SK-N-SH (cell line): ENCODE data around the gene NCKAP5. TPM values are rescaled to one million over a fixed set of nuclear protein-coding genes. Genes with fewer than 3 reads are reported as not detected.

Experiments
- CTCF ChIA-PET: fragments of 300-600, 350-600 bp; formaldehyde crosslinking; extraction: SDS; loops from one replicate; lab custom pipeline; 2021; lab: Yijun Ruan, JAX
- POLR2A ChIA-PET: fragments of 350-600 bp; sonication (Branson Sonifier 250); formaldehyde crosslinking; extraction: SDS; loops from one replicate; lab custom pipeline; 2020; ENCODE audit warnings: antibody characterized with exemption, inconsistent platforms; lab: Yijun Ruan, JAX
- DNase-seq: peaks from one replicate; pipeline ENCODE4 v3.0.0; 2012
- H2AFZ ChIP-seq: fragments of 200-600 bp; sonication (generic); 2 replicates; pipeline ENCODE4 v1.8.1; 2016; ENCODE audit warnings: antibody characterized with exemption, mild to moderate bottlenecking, low read depth
- H3F3A ChIP-seq: fragments of 200-600 bp; sonication (generic); replicated peaks from 2 replicates; pipeline ENCODE3; 2016; ENCODE audit warnings: antibody characterized with exemption, mild to moderate bottlenecking; ENCODE audit not compliant: insufficient read depth
- H3K27ac ChIP-seq, 2 experiments: fragments of 200-500 bp in 1 of 2; fragments of 200-600 bp in 1 of 2; sonication (Bioruptor generic) in 1 of 2; sonication (generic), shearing (Covaris generic) in 1 of 2; 2 replicates each; pipeline versions ENCODE4 v1.5.1 to v1.6.1; 2014 to 2016; ENCODE audit warnings: low read depth in 2 of 2, inconsistent platforms in 1 of 2, low read length in 1 of 2, mild to moderate bottlenecking in 1 of 2, mixed read lengths in 1 of 2
- H3K27me3 ChIP-seq: fragments of 200-600 bp; sonication (generic), shearing (Covaris generic); 2 replicates; pipeline ENCODE4 v1.6.1; 2016; ENCODE audit warnings: mixed run types; ENCODE audit not compliant: insufficient read depth
- H3K36me3 ChIP-seq, 2 experiments: fragments of 200-500 bp in 1 of 2; fragments of 200-600 bp in 1 of 2; sonication (Bioruptor generic) in 1 of 2; sonication (generic) in 1 of 2; replicated peaks in 1 of 2; 2 replicates each; pipeline versions ENCODE3 to v1.5.1; 2014 to 2016; ENCODE audit warnings: low read length in 1 of 2, mild to moderate bottlenecking in 1 of 2; ENCODE audit not compliant: insufficient read depth in 2 of 2, control insufficient read depth in 1 of 2
- H3K4me1 ChIP-seq, 2 experiments: fragments of 200-500 bp in 1 of 2; fragments of 200-600 bp in 1 of 2; sonication (Bioruptor generic) in 1 of 2; sonication (generic), shearing (Covaris generic) in 1 of 2; 2 replicates each; pipeline versions ENCODE4 v1.5.1 to v1.6.1; 2014 to 2016; ENCODE audit warnings: low read depth in 1 of 2, low read length in 1 of 2, mixed run types in 1 of 2; ENCODE audit not compliant: insufficient read depth in 2 of 2, control insufficient read depth in 1 of 2
- H3K4me2 ChIP-seq: fragments of 200-600 bp; sonication (generic), shearing (Covaris generic); 2 replicates; pipeline ENCODE4 v1.6.1; 2017; ENCODE audit warnings: mixed run types
- H3K4me3 ChIP-seq, 2 experiments: fragments of 200-500 bp in 1 of 2; fragments of 200-600 bp in 1 of 2; sonication (Bioruptor generic) in 1 of 2; sonication (generic), shearing (Covaris generic) in 1 of 2; 2 replicates each; pipeline versions ENCODE4 v1.5.1 to v1.8.1; 2014 to 2016; ENCODE audit warnings: low read depth in 2 of 2, inconsistent platforms in 1 of 2, low read length in 1 of 2, mild to moderate bottlenecking in 1 of 2, mixed read lengths in 1 of 2, moderate library complexity in 1 of 2
- H3K79me2 ChIP-seq: fragments of 200-600 bp; sonication (generic); 2 replicates; pipeline ENCODE4 v1.8.1; 2017; ENCODE audit warnings: mild to moderate bottlenecking; ENCODE audit not compliant: insufficient read depth
- H3K9ac ChIP-seq: fragments of 200-600 bp; sonication (generic); 2 replicates; pipeline ENCODE4 v1.6.1; 2017; ENCODE audit warnings: mixed run types
- H3K9me2 ChIP-seq: fragments of 200-600 bp; sonication (generic); 2 replicates; pipeline ENCODE4 v1.6.1; 2017; ENCODE audit warnings: mixed run types
- H3K9me3 ChIP-seq: fragments of 200-600 bp; sonication (generic); 2 replicates; pipeline ENCODE4 v1.6.1; 2017; ENCODE audit warnings: mixed run types, mild to moderate bottlenecking, moderate library complexity
- H4K20me1 ChIP-seq: fragments of 200-600 bp; sonication (generic); 2 replicates; pipeline ENCODE4 v1.6.1; 2017; ENCODE audit warnings: mild to moderate bottlenecking, mixed run types; ENCODE audit not compliant: insufficient read depth
- ELF1 ChIP-seq: IDR thresholded peaks from 2 replicates; pipeline ENCODE4 v1.4.0; 2012
- EZH2phosphoT487 ChIP-seq: fragments of 200-600 bp; sonication (generic); IDR thresholded peaks from 2 replicates; pipeline ENCODE4 v1.6.1; 2017; ENCODE audit warnings: low read depth, mixed run types, mild to moderate bottlenecking, antibody characterized with exemption, moderate library complexity, borderline replicate concordance
- FOSL2 ChIP-seq: IDR thresholded peaks from 2 replicates; pipeline ENCODE4 v1.4.0; 2012; ENCODE audit warnings: low read depth, mild to moderate bottlenecking, moderate library complexity, borderline replicate concordance
- FOXJ3 ChIP-seq: sonication (generic); formaldehyde crosslinking; IDR thresholded peaks from 2 replicates; pipeline ENCODE4 v1.5.1; 2020; ENCODE audit warnings: mild to moderate bottlenecking, missing genetic modification reagents
- GABPA ChIP-seq: IDR thresholded peaks from 2 replicates; pipeline ENCODE4 v1.4.0; 2012; ENCODE audit warnings: low read depth, mild to moderate bottlenecking
- GATA2 ChIP-seq: sonication (generic); formaldehyde crosslinking; IDR thresholded peaks from 2 replicates; pipeline ENCODE4 v1.5.0; 2020; ENCODE audit warnings: mild to moderate bottlenecking, missing genetic modification reagents
- JUND ChIP-seq: IDR thresholded peaks from 2 replicates; pipeline ENCODE4 v1.4.0; 2012
- MXI1 ChIP-seq: IDR thresholded peaks from 2 replicates; pipeline ENCODE4 v1.6.1; 2012; ENCODE audit warnings: mild to moderate bottlenecking, low read depth, low read length, improper control_type of control experiment
- NFIC ChIP-seq: IDR thresholded peaks from 2 replicates; pipeline ENCODE4 v1.4.0; 2012; ENCODE audit warnings: borderline replicate concordance
- NRF1 ChIP-seq: IDR thresholded peaks from 2 replicates; pipeline ENCODE4 v1.6.1; 2012; ENCODE audit warnings: low read depth, mild to moderate bottlenecking, low read length
- PBX3 ChIP-seq: IDR thresholded peaks from 2 replicates; pipeline ENCODE4; 2012
- RAD21 ChIP-seq: IDR thresholded peaks from 2 replicates; pipeline ENCODE4 v1.6.1; 2012; ENCODE audit warnings: mild to moderate bottlenecking, low read length
- RCOR1 ChIP-seq: fragments of 150-350 bp; IDR thresholded peaks from 2 replicates; pipeline ENCODE4 v1.6.1; 2017; ENCODE audit warnings: antibody characterized with exemption, low read length
- SMC3 ChIP-seq: IDR thresholded peaks from 2 replicates; pipeline ENCODE4 v1.6.1; 2012; ENCODE audit warnings: low read depth, low read length, improper control_type of control experiment
- USF1 ChIP-seq: IDR thresholded peaks from 2 replicates; pipeline ENCODE4 v1.4.0; 2012; ENCODE audit warnings: low read depth, borderline replicate concordance
- YY1 ChIP-seq: IDR thresholded peaks from 2 replicates; pipeline ENCODE4 v1.4.0; 2012; ENCODE audit warnings: low read depth, mild to moderate bottlenecking
- ZBTB33 ChIP-seq: IDR thresholded peaks from 2 replicates; pipeline ENCODE4 v1.4.0; 2012; ENCODE audit warnings: low read depth, borderline replicate concordance
- WGBS: methylation state at CpG from one replicate; pipeline ENCODE4 v1.1.6; 2017; ENCODE audit warnings: low lambda C conversion rate; 5-methylcytosine and 5-hydroxymethylcytosine counted together
- polyA plus RNA-seq, 3 experiments: library from polyadenylated mRNA; depleted of rRNA; stranded (reverse); fragments of >200 nt; gene quantifications; 2 replicates each; pipeline ENCODE4 v1.2.3, GENCODE V29; 2012

Gene NCKAP5
- polyA plus RNA-seq, 1 of the 3 experiments (the other 2 are of a cell fraction) = 0.02 TPM

- TF ChIP-seq JUND (no peak), ELF1 (no peak)
These were observed 230.0 kb downstream of the NCKAP5 start (continued) for GRCh38 chr2:133338224-133338623.

GRCh38 chr2:133334923-133335322 lies 233.3 kb downstream of the NCKAP5 start:
- 63% methylated on average over 3 of the region's 3 CpGs for WGBS
- ChIA-PET CTCF (no interaction called here), POLR2A (no interaction called here)
- Histone ChIP-seq H3K4me3 (no peak overlapping the region), H3K9ac (no peak overlapping the region), H4K20me1 (no peaks in the 10 kb centered on the region), H3K36me3 (no peaks in the 10 kb centered on the region), H3K27me3 (no peaks in the 10 kb centered on the region), H3K4me2 (no peak overlapping the region), H3F3A (no peaks in the 10 kb centered on the region), H3K79me2 (no peaks in the 10 kb centered on the region), H2AFZ (no peak overlapping the region), H3K4me1 (no peaks in the 10 kb centered on the region; a peak in 1 of 4 replicates), H3K9me2 (no peaks in the 10 kb centered on the region), H3K9me3 (no peaks in the 10 kb centered on the region), H3K27ac (no peak overlapping the region)
- TF ChIP-seq NRF1 = no peak
- TF ChIP-seq FOXJ3 (CRISPR knock-in tag) = no peak
- no peak for TF ChIP-seq YY1
- TF ChIP-seq RAD21 = no peak
- no peak for TF ChIP-seq EZH2phosphoT487
- TF ChIP-seq PBX3 = no peak
- TF ChIP-seq ELF1 = no peak
- TF ChIP-seq GATA2 (CRISPR knock-in tag) = no peak
- no peak for TF ChIP-seq ZBTB33
- TF ChIP-seq JUND = no peak
- no peak for TF ChIP-seq USF1
- no peak for TF ChIP-seq FOSL2
- TF ChIP-seq RCOR1 = no peak
- no peak for TF ChIP-seq SMC3
- TF ChIP-seq NFIC = no peak
- TF ChIP-seq MXI1 = no peak
- no peak for TF ChIP-seq GABPA
- DNase-seq = no peak
